Spleen (tissue), 11 donors: Measurements from ENCODE around the gene ENSA. TPM values are rescaled to one million over a fixed set of nuclear protein-coding genes. Genes with fewer than 3 reads are reported as not detected.
"Not testable (repeated sequence)": the region's sequence is repeated elsewhere in the genome, so short reads cannot be mapped to it uniquely, and the experiment has no call there.

Source experiments
- DNase-seq: peaks from one replicate; pipeline ENCODE4 v3.0.0-alpha.2; 2020
- H3K27ac ChIP-seq, 8 donors: fragments of 200-600 bp; sonication (generic) in 7 of 8; 1 replicate in 4 of 8; 2 replicates in 4 of 8; pipeline versions ENCODE4 v1.5.0 to v1.8.0; 2016 to 2021; ENCODE audit warnings: inconsistent platforms in 4 of 8, mild to moderate bottlenecking in 4 of 8, moderate library complexity in 1 of 8
- H3K27me3 ChIP-seq, 7 donors: fragments of 200-600 bp; sonication (generic) in 6 of 7; replicated peaks in 1 of 7; 1 replicate in 4 of 7; 2 replicates in 3 of 7; pipeline versions ENCODE4 v1.5.0 to v1.8.0; 2016 to 2021; ENCODE audit warnings: inconsistent platforms in 3 of 7, mild to moderate bottlenecking in 1 of 7
- H3K36me3 ChIP-seq, 6 donors: fragments of 200-600 bp; sonication (generic) in 5 of 6; 1 replicate in 4 of 6; 2 replicates in 2 of 6; pipeline versions ENCODE4 v1.5.0 to v1.8.0; 2016 to 2021; ENCODE audit warnings: inconsistent platforms in 2 of 6
- H3K4me1 ChIP-seq, 6 donors: fragments of 200-600 bp; sonication (generic) in 5 of 6; 1 replicate in 3 of 6; 2 replicates in 3 of 6; pipeline versions ENCODE4 v1.5.0 to v1.8.0; 2016 to 2021; ENCODE audit warnings: inconsistent platforms in 3 of 6
- H3K4me3 ChIP-seq, 8 donors: fragments of 200-600 bp; sonication (generic) in 7 of 8; 1 replicate in 4 of 8; 2 replicates in 4 of 8; pipeline versions ENCODE4 v1.5.0 to v1.8.0; 2016 to 2021; ENCODE audit warnings: inconsistent platforms in 4 of 8, mild to moderate bottlenecking in 4 of 8, moderate library complexity in 2 of 8
- H3K9me3 ChIP-seq, 8 donors: fragments of 200-600 bp; sonication (generic) in 7 of 8; 1 replicate in 4 of 8; 2 replicates in 4 of 8; pipeline versions ENCODE4 v1.5.0 to v1.8.0; 2016 to 2021; ENCODE audit warnings: inconsistent platforms in 4 of 8
- CTCF ChIP-seq, 11 experiments: fragments of 200-600 bp in 7 of 11; fragments of 450-650 bp in 4 of 11; sonication (generic) in 4 of 11; IDR thresholded peaks in 8 of 11; conservative IDR thresholded peaks in 3 of 11; 1 replicate in 7 of 11; 2 replicates in 4 of 11; pipeline versions ENCODE4 v1.4.0 to v1.8.0; 2016 to 2021; ENCODE audit warnings: antibody characterized with exemption in 11 of 11, inconsistent platforms in 4 of 11, mild to moderate bottlenecking in 1 of 11
- POLR2A ChIP-seq, 3 donors: fragments of 450-650 bp; IDR thresholded peaks; one replicate each; pipeline ENCODE4 v1.5.1; 2017; ENCODE audit warnings: antibody characterized with exemption in 3 of 3, mild to moderate bottlenecking in 1 of 3
- POLR2AphosphoS5 ChIP-seq, 3 donors: sonication (generic); formaldehyde crosslinking; IDR thresholded peaks; one replicate each; pipeline ENCODE4 v1.5.1; 2017; ENCODE audit warnings: antibody characterized with exemption in 3 of 3
- WGBS, 5 donors: extraction: QIAGEN DNeasy Blood & Tissue Kit in 3 of 5; methylation state at CpG; one replicate each; pipeline versions ENCODE4 v1.1.5 to v1.1.7; 2013 to 2018; 5-methylcytosine and 5-hydroxymethylcytosine counted together
- intact Hi-C: fragments of 100-400 bp; cut with DNase I; formaldehyde crosslinking; loops from one replicate; pipeline ENCODE4 v1.15.0; 2023; ENCODE audit warnings: low total_unique reads
- polyA plus RNA-seq, 3 donors: library from polyadenylated mRNA; stranded (reverse); fragments of 200-250 nt; gene quantifications; one replicate each; pipeline ENCODE4 v1.2.1, GENCODE V29; 2013
- total RNA-seq, 7 donors: library from RNA; depleted of rRNA in 3 of 7; stranded (reverse); fragments of >200 nt in 3 of 7; fragmentation: NEBNext Ultra II Directional in 4 of 7; extraction: Animal tissue kit (Norgen Biotek cat#: 25700) in 4 of 7; gene quantifications; one replicate each; pipeline versions ENCODE4 v1.1.0 to v1.2.1, GENCODE V29; 2016 to 2021
- donor health status: healthy with polysubstance abuse.
- donor health status: DM: no; HTN: no; CAD: no; lungs with moderate emphysema.
- donor health status: DM: no; HTN: no; CAD: no.
- donor health status: Bipolar disorder and iron deficiency.
- donor health status: healthy.
- donor health status: DM: no; HTN: no; CAD: no.
- donor health status: DM: yes; HTN: yes; CAD: no.

Gene ENSA
- total and polyA plus RNA-seq, 10 donors = 96.3 to 153 (median 126) TPM

- no peak for DNase-seq
- TF ChIP-seq CTCF (IDR thresholded peaks at IDR 0.05 in 8 of 11, conservative IDR thresholded peaks at IDR 0.05 in 3 of 11) (no peak), POLR2AphosphoS5 (IDR thresholded peaks at IDR 0.05) (no peak), POLR2A (IDR thresholded peaks at IDR 0.05) (no peak)
Measured at GRCh38 chr1:150596976-150597375, 32.4 kb downstream of the ENSA start.

GRCh38 chr1:150596095-150596892, 33.1 kb downstream of the ENSA start:
- WGBS, 5 donors = 86 to 97% (median 93%) methylated on average over 7 of the region's 7 CpGs
- no peak for TF ChIP-seq POLR2AphosphoS5 (IDR thresholded peaks at IDR 0.05)
- TF ChIP-seq CTCF (IDR thresholded peaks at IDR 0.05 in 8 of 11, conservative IDR thresholded peaks at IDR 0.05 in 3 of 11) = no peak
- no peak for TF ChIP-seq POLR2A (IDR thresholded peaks at IDR 0.05)
- Histone ChIP-seq H3K27ac (peak overlapping the region in 1 of 8 donors; percentile 3), H3K27me3 (no peaks in the 10 kb centered on the region), H3K9me3 (no peaks in the 10 kb centered on the region), H3K4me1 (peaks cover 0 to 15% (median 0%) of the 10 kb centered on the region in 6 donors), H3K36me3 (peaks cover 0 to 19% (median 6%) of the 10 kb centered on the region in 6 donors), H3K4me3 (no peak overlapping the region)
- DNase-seq = no peak
- intact Hi-C loops = no loop called here

More at GRCh38 chr1:150596976-150597375, 32.4 kb downstream of the ENSA start:
- 90 to 95% (median 92%) methylated on average over 3 of the region's 3 CpGs for WGBS, 5 donors
- Histone ChIP-seq H3K36me3 (peaks cover 0 to 19% (median 6%) of the 10 kb centered on the region in 6 donors), H3K27me3 (no peaks in the 10 kb centered on the region), H3K4me1 (peaks cover 0 to 15% (median 0%) of the 10 kb centered on the region in 6 donors), H3K27ac (no peak overlapping the region), H3K9me3 (no peaks in the 10 kb centered on the region), H3K4me3 (no peak overlapping the region)
- intact Hi-C loops = no loop called here

- WGBS, 5 donors = 75 to 100% (median 78%) methylated on average over 2 of the region's 2 CpGs
- Histone ChIP-seq H3K9me3 (no peaks in the 10 kb centered on the region), H3K27me3 (no peaks in the 10 kb centered on the region), H3K4me1 (peaks cover 9 to 34% (median 25%) of the 10 kb centered on the region in 6 donors), H3K36me3 (peaks cover 0 to 11% (median under 1%) of the 10 kb centered on the region in 6 donors), H3K4me3 (no peak overlapping the region), H3K27ac (peak overlapping the region in 3 of 8 donors; percentile 6 to 99 (median 61))
- intact Hi-C loops = loop anchor here (5.0 kb wide), 1 partner anchor 40 kb away; no protein-coding TSS in a partner anchor
- TF ChIP-seq CTCF (IDR thresholded peaks at IDR 0.05 in 8 of 11, conservative IDR thresholded peaks at IDR 0.05 in 3 of 11) (no peak), POLR2AphosphoS5 (IDR thresholded peaks at IDR 0.05) (no peak), POLR2A (IDR thresholded peaks at IDR 0.05) (no peak)
- no peak for DNase-seq
Measured at GRCh38 chr1:150582371-150582770, 47.0 kb downstream of the ENSA start.

- Histone ChIP-seq H3K36me3 (peaks cover 0 to 15% (median 5%) of the 10 kb centered on the region in 6 donors), H3K27ac (peak overlapping the region in 3 of 8 donors; percentile 6 to 99 (median 61)), H3K4me1 (peaks cover 9 to 38% (median 25%) of the 10 kb centered on the region in 6 donors)
- H3K27me3 ChIP-seq, H3K4me3 ChIP-seq, H3K9me3 ChIP-seq: not testable (repeated sequence)
- WGBS, 5 donors = 96 to 99% (median 97%) methylated on average over 14 of the region's 14 CpGs
- peak; percentile 54 for DNase-seq
- intact Hi-C loops = loop anchor here (5.0 kb wide), 1 partner anchor 40 kb away; no protein-coding TSS in a partner anchor
Measured at GRCh38 chr1:150581962-150582361, 47.5 kb downstream of the ENSA start.

- H3K27ac ChIP-seq = peak overlapping the region in 3 of 8 donors; percentile 15 to 100 (median 99)
- not testable (repeated sequence) for H3K4me3 ChIP-seq, H3K27me3 ChIP-seq, H3K9me3 ChIP-seq
- intact Hi-C loops = loop anchor here (5.0 kb wide), 1 partner anchor 41 kb away; no protein-coding TSS in a partner anchor
- peak; percentile 54 for DNase-seq
- H3K4me1 ChIP-seq = peaks cover 9 to 43% (median 25%) of the 10 kb centered on the region in 6 donors
- H3K36me3 ChIP-seq = peaks cover 0 to 20% (median 9%) of the 10 kb centered on the region in 6 donors
- 96 to 100% (median 97%) methylated on average over 7 of the region's 7 CpGs for WGBS, 5 donors
Measured at GRCh38 chr1:150581437-150581836, 48.0 kb downstream of the ENSA start.

- 88 to 95% (median 93%) methylated on average over 1 to 3 of the region's 3 CpGs for WGBS, 5 donors
- H3K27me3 ChIP-seq, H3K4me3 ChIP-seq, H3K9me3 ChIP-seq: not testable (repeated sequence)
- intact Hi-C loops = loop anchor here (5.0 kb wide), 1 partner anchor 41 kb away; no protein-coding TSS in a partner anchor
- Histone ChIP-seq H3K36me3 (peaks cover 0 to 25% (median 12%) of the 10 kb centered on the region in 6 donors), H3K4me1 (peaks cover 10 to 48% (median 28%) of the 10 kb centered on the region in 6 donors), H3K27ac (peak overlapping the region in 3 of 8 donors; percentile 15 to 100 (median 99))
- DNase-seq = peak; percentile 49
Measured at GRCh38 chr1:150580966-150581365, 48.4 kb downstream of the ENSA start.
